KMS-11 (cell line): ENCODE data around the gene HEPHL1.

Source experiments
- H2AFZ ChIP-seq: fragments of 200-600 bp; sonication (generic); 2 replicates; pipeline ENCODE4 v1.6.1; 2016; ENCODE audit warnings: antibody characterized with exemption, mixed run types, low read depth
- H3K27ac ChIP-seq: fragments of 200-600 bp; sonication (generic); 2 replicates; pipeline ENCODE4 v1.6.1; 2016; ENCODE audit warnings: mild to moderate bottlenecking, mixed run types
- H3K27me3 ChIP-seq: fragments of 200-600 bp; sonication (generic); 2 replicates; pipeline ENCODE4 v1.6.1; 2017; ENCODE audit warnings: mild to moderate bottlenecking, low read depth, mixed run types, moderate library complexity; ENCODE audit not compliant: insufficient read depth
- H3K36me3 ChIP-seq: fragments of 200-600 bp; sonication (generic); 2 replicates; pipeline ENCODE4 v1.6.1; 2017; ENCODE audit warnings: mild to moderate bottlenecking, mixed run types; ENCODE audit not compliant: insufficient read depth
- H3K4me1 ChIP-seq: fragments of 200-600 bp; sonication (generic); 2 replicates; pipeline ENCODE4 v1.6.1; 2016; ENCODE audit warnings: mild to moderate bottlenecking, low read depth, mixed run types; ENCODE audit not compliant: poor library complexity, severe bottlenecking
- H3K4me2 ChIP-seq: fragments of 200-600 bp; sonication (generic); 2 replicates; pipeline ENCODE4 v1.7.0; 2016; ENCODE audit warnings: mild to moderate bottlenecking, mixed run types
- H3K4me3 ChIP-seq: fragments of 200-600 bp; sonication (generic); IDR thresholded peaks from 2 replicates; pipeline ENCODE4 v1.6.1; 2017; ENCODE audit warnings: low read depth, low read length, mixed read lengths; ENCODE audit not compliant: insufficient read depth
- H3K79me2 ChIP-seq: fragments of 200-600 bp; sonication (generic); 2 replicates; pipeline ENCODE4 v1.6.1; 2016; ENCODE audit warnings: low read depth, mixed run types; ENCODE audit not compliant: insufficient read depth
- H3K9ac ChIP-seq: fragments of 200-600 bp; sonication (generic); 2 replicates; pipeline ENCODE4 v1.6.1; 2016; ENCODE audit warnings: mild to moderate bottlenecking, mixed run types
- H4K20me1 ChIP-seq: fragments of 200-600 bp; sonication (generic); 2 replicates; pipeline ENCODE4 v1.6.1; 2016; ENCODE audit warnings: mild to moderate bottlenecking, mixed run types; ENCODE audit not compliant: insufficient read depth
- CTCF ChIP-seq: fragments of 200-600 bp; sonication (generic); conservative IDR thresholded peaks from 2 replicates; pipeline ENCODE4 v1.6.1; 2017; ENCODE audit warnings: low read depth, mild to moderate bottlenecking, antibody characterized with exemption, low read length, moderate library complexity, mixed read lengths

HEPHL1 gene

DNA sequence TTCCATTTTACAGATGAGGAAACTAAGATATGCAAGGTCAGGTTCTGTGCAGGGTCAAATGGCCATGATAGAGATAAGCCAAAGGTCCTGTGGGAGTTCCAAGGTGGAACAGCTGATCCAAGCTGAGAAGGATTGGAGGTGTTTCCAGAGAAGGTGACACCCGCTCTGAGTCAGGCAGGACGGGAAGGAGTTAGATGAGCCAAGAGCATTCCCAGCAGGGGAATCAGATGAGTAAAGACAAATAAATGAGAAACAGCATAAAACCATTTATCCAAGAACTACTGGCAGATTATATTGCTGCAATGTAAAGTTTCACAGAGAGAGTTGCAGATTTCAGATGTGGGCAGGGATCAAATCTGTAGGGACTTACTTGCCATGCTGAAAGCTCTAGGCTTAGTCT, 18.9 kb upstream of the HEPHL1 start:
- Histone ChIP-seq H3K9ac (no peak overlapping the region), H3K4me3 (no peak overlapping the region), H3K27me3 (no peaks in the 10 kb centered on the region), H4K20me1 (no peaks in the 10 kb centered on the region), H3K36me3 (no peaks in the 10 kb centered on the region), H3K4me2 (no peak overlapping the region), H3K4me1 (no peaks in the 10 kb centered on the region), H3K27ac (no peak overlapping the region), H2AFZ (no peak overlapping the region), H3K79me2 (no peaks in the 10 kb centered on the region)
- no peak for TF ChIP-seq CTCF

DNA sequence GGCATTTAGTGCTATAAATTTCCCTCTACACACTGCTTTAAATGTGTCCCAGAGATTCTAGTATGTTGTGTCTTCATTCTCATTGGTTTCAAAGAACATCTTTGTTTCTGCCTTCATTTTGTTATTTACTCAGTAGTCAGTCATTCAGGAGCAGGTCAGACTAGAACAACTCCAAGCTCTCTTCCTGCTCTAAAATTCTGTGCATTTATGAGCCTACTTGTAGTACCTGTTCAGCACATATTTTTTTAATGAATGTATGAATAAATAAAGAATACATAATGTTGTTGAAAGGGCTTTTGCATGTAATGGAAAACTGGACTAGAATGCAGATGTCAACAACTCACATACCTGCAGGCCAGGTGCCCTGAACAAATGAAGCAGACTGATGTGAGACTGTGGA, 13.7 kb upstream of the HEPHL1 start:
- no peak overlapping the region for H3K9ac ChIP-seq
- no peak overlapping the region for H3K27ac ChIP-seq
- H3K4me1 ChIP-seq = no peaks in the 10 kb centered on the region
- TF ChIP-seq CTCF = no peak
- no peaks in the 10 kb centered on the region for H4K20me1 ChIP-seq
- no peaks in the 10 kb centered on the region for H3K27me3 ChIP-seq
- no peaks in the 10 kb centered on the region for H3K79me2 ChIP-seq
- no peak overlapping the region for H3K4me2 ChIP-seq
- H3K36me3 ChIP-seq = no peaks in the 10 kb centered on the region
- H3K4me3 ChIP-seq = no peak overlapping the region
- no peak overlapping the region for H2AFZ ChIP-seq

DNA sequence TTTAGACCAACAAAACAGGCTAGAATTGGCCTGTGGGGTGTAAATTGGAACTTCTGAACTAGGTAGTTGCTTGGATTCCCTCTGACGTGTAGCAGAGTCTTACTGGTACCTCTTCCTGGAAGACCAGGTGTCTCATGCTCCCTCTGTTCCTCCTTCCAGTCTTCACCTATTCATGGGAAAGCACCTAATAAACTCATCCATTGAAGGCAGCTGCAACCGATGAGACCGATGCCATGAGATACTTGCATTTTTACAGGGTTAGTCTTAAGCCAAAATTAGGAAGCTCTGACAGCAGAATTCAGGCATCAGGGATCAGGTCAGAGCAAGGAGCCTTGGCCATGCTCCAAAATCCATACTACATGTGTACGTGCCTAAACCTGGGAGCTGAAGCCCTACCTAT, 13.2 kb upstream of the HEPHL1 start:
- TF ChIP-seq CTCF = no peak
- Histone ChIP-seq H3K4me2 (no peak overlapping the region), H3K36me3 (no peaks in the 10 kb centered on the region), H4K20me1 (no peaks in the 10 kb centered on the region), H2AFZ (no peak overlapping the region), H3K9ac (no peak overlapping the region), H3K4me1 (no peaks in the 10 kb centered on the region), H3K27me3 (no peaks in the 10 kb centered on the region), H3K79me2 (no peaks in the 10 kb centered on the region), H3K4me3 (no peak overlapping the region), H3K27ac (no peak overlapping the region)

- Histone ChIP-seq H3K4me2 (no peak overlapping the region), H3K79me2 (no peaks in the 10 kb centered on the region), H3K4me1 (no peaks in the 10 kb centered on the region), H3K9ac (no peak overlapping the region), H3K27ac (no peak overlapping the region), H3K36me3 (no peaks in the 10 kb centered on the region), H3K27me3 (no peaks in the 10 kb centered on the region), H2AFZ (no peak overlapping the region), H3K4me3 (no peak overlapping the region), H4K20me1 (no peaks in the 10 kb centered on the region)
- TF ChIP-seq CTCF = no peak
These were observed 11.0 kb upstream of the HEPHL1 start for GRCh38 chr11:94010136-94010535.

DNA sequence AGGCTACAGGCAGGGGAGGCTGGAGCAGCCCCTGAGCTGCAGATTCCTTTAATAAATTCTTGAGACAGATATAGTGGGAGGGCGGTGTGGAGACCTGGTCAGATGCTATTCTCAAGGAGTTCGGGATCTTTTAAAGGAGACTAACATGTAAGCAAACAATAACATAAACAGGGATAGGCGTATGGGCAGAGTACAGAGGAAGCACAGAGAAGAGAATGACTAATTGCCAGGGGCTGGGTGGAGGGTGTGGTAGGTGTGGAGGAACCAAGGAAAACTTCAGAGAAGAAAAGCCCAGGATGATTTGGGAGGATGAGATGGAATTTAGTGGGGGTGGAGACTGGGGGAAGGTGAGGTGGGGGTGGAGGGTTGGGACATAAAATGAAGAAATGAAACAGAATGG, 9.7 kb upstream of the HEPHL1 start:
- Histone ChIP-seq H3K27me3 (no peaks in the 10 kb centered on the region), H3K4me3 (no peak overlapping the region), H3K4me1 (no peaks in the 10 kb centered on the region), H3K79me2 (no peaks in the 10 kb centered on the region), H3K27ac (no peak overlapping the region), H3K9ac (no peak overlapping the region), H3K4me2 (no peak overlapping the region), H4K20me1 (no peaks in the 10 kb centered on the region), H2AFZ (no peak overlapping the region), H3K36me3 (no peaks in the 10 kb centered on the region)
- no peak for TF ChIP-seq CTCF
